CD8-positive, alpha-beta memory T cell (primary cell): ENCODE data around the gene ZC3H7A. TPM values are rescaled to one million over a fixed set of nuclear protein-coding genes. Genes with fewer than 3 reads are reported as not detected.

Experiments
- CTCF ChIA-PET: fragments of 350-600 bp; sonication (Branson Sonifier 250); formaldehyde crosslinking; loops from one replicate; lab custom pipeline; 2021; ENCODE audit warnings: antibody characterized with exemption; lab: Charles Lee
- POLR2A ChIA-PET: fragments of 350-600 bp; sonication (Branson Sonifier 250); formaldehyde crosslinking; loops from one replicate; lab custom pipeline; 2021; ENCODE audit warnings: antibody characterized with exemption; lab: Charles Lee
- DNase-seq, 5 donors: peaks; one replicate each; pipeline versions ENCODE4 v3.0.0 to v3.0.0-alpha.2; 2020 to 2022; ENCODE audit warnings: mixed read lengths in 1 of 5
- H3K27ac ChIP-seq: one replicate; pipeline ENCODE4 v1.7.0; 2013; ENCODE audit warnings: low read depth, mild to moderate bottlenecking, low read length, moderate library complexity
- H3K27me3 ChIP-seq: 2 replicates; pipeline ENCODE4 v1.7.0; 2013; ENCODE audit warnings: low read length, mild to moderate bottlenecking; ENCODE audit not compliant: insufficient read depth, poor library complexity, severe bottlenecking
- H3K36me3 ChIP-seq: 2 replicates; pipeline ENCODE4 v1.7.0; 2013; ENCODE audit warnings: mild to moderate bottlenecking, low read length, moderate library complexity; ENCODE audit not compliant: insufficient read depth
- H3K4me1 ChIP-seq: 2 replicates; pipeline ENCODE4 v1.7.0; 2013; ENCODE audit warnings: mild to moderate bottlenecking, low read length, moderate library complexity; ENCODE audit not compliant: insufficient read depth
- H3K4me3 ChIP-seq: 2 replicates; pipeline ENCODE4 v1.7.0; 2013; ENCODE audit warnings: mild to moderate bottlenecking, low read length
- H3K9me3 ChIP-seq: 2 replicates; pipeline ENCODE4 v1.7.0; 2013; ENCODE audit warnings: mild to moderate bottlenecking, low read length
- H3K27ac Mint-ChIP-seq, 8 donors: one replicate each; pipeline ENCODE4 v1.8.0; 2020 to 2021; ENCODE audit warnings: mixed read lengths in 8 of 8, mild to moderate bottlenecking in 6 of 8, inconsistent platforms in 3 of 8, moderate library complexity in 3 of 8
- H3K27me3 Mint-ChIP-seq, 2 donors: one replicate each; pipeline ENCODE4 v1.8.0; 2020 to 2021; ENCODE audit warnings: mixed read lengths in 2 of 2, mild to moderate bottlenecking in 1 of 2, moderate library complexity in 1 of 2
- H3K36me3 Mint-ChIP-seq, 3 donors: one replicate each; pipeline ENCODE4 v1.8.0; 2020 to 2021; ENCODE audit warnings: mixed read lengths in 3 of 3, inconsistent platforms in 1 of 3, mild to moderate bottlenecking in 1 of 3
- H3K4me1 Mint-ChIP-seq, 3 donors: one replicate each; pipeline ENCODE4 v1.8.0; 2020 to 2021; ENCODE audit warnings: mixed read lengths in 3 of 3, inconsistent platforms in 1 of 3, mild to moderate bottlenecking in 1 of 3
- H3K4me3 Mint-ChIP-seq, 7 donors: one replicate each; pipeline ENCODE4 v1.8.0; 2020 to 2021; ENCODE audit warnings: mixed read lengths in 7 of 7, mild to moderate bottlenecking in 6 of 7, moderate library complexity in 4 of 7, inconsistent platforms in 2 of 7
- H3K9me3 Mint-ChIP-seq, 5 donors: one replicate each; pipeline ENCODE4 v1.8.0; 2020 to 2022; ENCODE audit warnings: mixed read lengths in 5 of 5, mild to moderate bottlenecking in 3 of 5, moderate library complexity in 2 of 5, inconsistent platforms in 1 of 5
- polyA plus RNA-seq: library from polyadenylated mRNA; unstranded; fragments of 300-500 nt; fragmentation: Illumina TruSeq; gene quantifications from one replicate; pipeline ENCODE4 v1.2.3, GENCODE V29; 2021
- total RNA-seq, 2 experiments: library from RNA; stranded (reverse); gene quantifications; one replicate each; pipeline ENCODE4 v1.2.3, GENCODE V29; 2021

Gene ZC3H7A
- total and polyA plus RNA-seq, 3 experiments from 2014 or later = 35.6 to 54.2 (median 51.9) TPM

- Histone ChIP-seq H3K4me3 (no peak overlapping the region), H3K9me3 (no peaks in the 10 kb centered on the region), H3K36me3 (peaks cover 19% of the 10 kb centered on the region), H3K27ac (no peak overlapping the region), H3K4me1 (peaks cover 4% of the 10 kb centered on the region), H3K27me3 (no peaks in the 10 kb centered on the region)
- peaks cover 5 to 7% (median 7%) of the 10 kb centered on the region in 3 donors for H3K4me1 Mint-ChIP-seq
- POLR2A ChIA-PET = no interaction called here
- H3K27me3 Mint-ChIP-seq = no peaks in the 10 kb centered on the region
- no peaks in the 10 kb centered on the region for H3K9me3 Mint-ChIP-seq
- peak overlapping the region in 2 of 8 donors; percentile 28 to 82 for H3K27ac Mint-ChIP-seq
- CTCF ChIA-PET = interaction anchor here (1.0 kb wide), 1 partner anchor 48 kb away, joined by 3 read pairs; the partner anchor contains the start of gene ZC3H7A
- peaks cover 9 to 44% (median 15%) of the 10 kb centered on the region in 3 donors for H3K36me3 Mint-ChIP-seq
- no peak for DNase-seq
- no peak overlapping the region for H3K4me3 Mint-ChIP-seq
Observed at GRCh38 chr16:11748404-11749254, 48.4 kb downstream of the ZC3H7A start.

- peaks cover 10% of the 10 kb centered on the region for H3K4me1 ChIP-seq
- ChIA-PET POLR2A (no interaction called here), CTCF (interaction anchor here (1.0 kb wide), 1 partner anchor 49 kb away, joined by 3 read pairs; the partner anchor contains the start of gene ZC3H7A)
- peaks cover 9 to 12% (median 10%) of the 10 kb centered on the region in 3 donors for H3K4me1 Mint-ChIP-seq
- no peak overlapping the region for H3K27ac ChIP-seq
- peaks cover 9 to 39% (median 12%) of the 10 kb centered on the region in 3 donors for H3K36me3 Mint-ChIP-seq
- peaks cover 14% of the 10 kb centered on the region for H3K36me3 ChIP-seq
- H3K27ac Mint-ChIP-seq = peak overlapping the region in 5 of 8 donors; percentile 28 to 90 (median 43)
- no peaks in the 10 kb centered on the region for H3K9me3 ChIP-seq
- no peaks in the 10 kb centered on the region for H3K27me3 Mint-ChIP-seq
- no peak overlapping the region for H3K4me3 Mint-ChIP-seq
- DNase-seq = no peak
- H3K9me3 Mint-ChIP-seq = no peaks in the 10 kb centered on the region
- no peak overlapping the region for H3K4me3 ChIP-seq
- no peaks in the 10 kb centered on the region for H3K27me3 ChIP-seq
Observed at GRCh38 chr16:11747949-11748403, 49.1 kb downstream of the ZC3H7A start.

GRCh38 chr16:11744075-11744470 is 53.0 kb downstream of the ZC3H7A start:
- Mint-ChIP-seq H3K36me3 (peaks cover 0 to 25% (median under 1%) of the 10 kb centered on the region in 3 donors), H3K9me3 (no peaks in the 10 kb centered on the region), H3K4me1 (peaks cover 36 to 44% (median 39%) of the 10 kb centered on the region in 3 donors), H3K4me3 (peak overlapping the region; percentile 91 to 96 (median 93)), H3K27me3 (no peaks in the 10 kb centered on the region), H3K27ac (peak overlapping the region; percentile 56 to 99 (median 98))
- Histone ChIP-seq H3K36me3 (no peaks in the 10 kb centered on the region), H3K27me3 (no peaks in the 10 kb centered on the region), H3K4me3 (no peak overlapping the region), H3K4me1 (peaks cover 37% of the 10 kb centered on the region), H3K27ac (no peak overlapping the region), H3K9me3 (no peaks in the 10 kb centered on the region)
- ChIA-PET CTCF (interaction anchor here (0.8 to 3.9 kb wide), 4 partner anchors 14 to 54 kb away, joined by 3 to 34 read pairs (median 6); partner anchors contain the start of gene ZC3H7A), POLR2A (interaction anchor here (0.6 to 3.7 kb wide), 8 partner anchors 8 to 338 kb away, joined by 3 to 60 read pairs (median 4); partner anchors contain the start of gene ZC3H7A)
- DNase-seq = no peak

GRCh38 chr16:11743308-11744074 is 53.6 kb downstream of the ZC3H7A start:
- Histone ChIP-seq H3K9me3 (no peaks in the 10 kb centered on the region), H3K27ac (peak overlapping the region; percentile 91), H3K4me1 (peaks cover 42% of the 10 kb centered on the region), H3K4me3 (peak overlapping the region; percentile 91), H3K36me3 (no peaks in the 10 kb centered on the region), H3K27me3 (no peaks in the 10 kb centered on the region)
- Mint-ChIP-seq H3K27me3 (no peaks in the 10 kb centered on the region), H3K27ac (peak overlapping the region; percentile 95 to 99 (median 98)), H3K36me3 (peaks cover 0 to 26% (median 0%) of the 10 kb centered on the region in 3 donors), H3K4me3 (peak overlapping the region; percentile 91 to 96 (median 93)), H3K9me3 (no peaks in the 10 kb centered on the region), H3K4me1 (peaks cover 42 to 50% (median 44%) of the 10 kb centered on the region in 3 donors)
- POLR2A ChIA-PET = interaction anchor here (0.5 to 3.7 kb wide), 14 partner anchors 8 to 799 kb away, joined by 3 to 60 read pairs (median 4); partner anchors contain the start of genes CLEC16A, GSPT1, SNN and SOCS1
- CTCF ChIA-PET = interaction anchor here (0.9 to 3.9 kb wide), 9 partner anchors 11 to 341 kb away, joined by 3 to 34 read pairs (median 5); partner anchors contain the start of gene ZC3H7A
- peak in 4 of 5 donors; percentile 11 to 55 (median 30) for DNase-seq

- no peaks in the 10 kb centered on the region for H3K9me3 ChIP-seq
- peaks cover 50 to 57% (median 51%) of the 10 kb centered on the region in 3 donors for H3K4me1 Mint-ChIP-seq
- no peaks in the 10 kb centered on the region for H3K27me3 Mint-ChIP-seq
- H3K4me1 ChIP-seq = peaks cover 48% of the 10 kb centered on the region
- H3K27ac Mint-ChIP-seq = peak within 1 kb of the TSS; percentile 95 to 99 (median 98)
- H3K4me3 ChIP-seq = peak within 1 kb of the TSS; percentile 91
- no peaks in the 10 kb centered on the region for H3K27me3 ChIP-seq
- peak within 1 kb of the TSS; percentile 92 to 96 (median 94) for H3K4me3 Mint-ChIP-seq
- H3K36me3 ChIP-seq = no peaks in the 10 kb centered on the region
- ChIA-PET POLR2A (interaction anchor here (0.5 to 3.7 kb wide), 11 partner anchors 8 to 798 kb away, joined by 3 to 60 read pairs (median 6); partner anchors contain the start of genes CLEC16A, GSPT1, SNN and SOCS1), CTCF (interaction anchor here (0.7 to 3.9 kb wide), 11 partner anchors 10 to 340 kb away, joined by 3 to 34 read pairs (median 4); partner anchors contain the start of gene ZC3H7A)
- peak; percentile 99 to 100 (median 100) for DNase-seq
- H3K27ac ChIP-seq = peak within 1 kb of the TSS; percentile 91
- no peaks in the 10 kb centered on the region for H3K9me3 Mint-ChIP-seq
- peaks cover 0 to 28% (median 2%) of the 10 kb centered on the region in 3 donors for H3K36me3 Mint-ChIP-seq
Observed at GRCh38 chr16:11742536-11743307, 54.3 kb downstream of the ZC3H7A start, which contains the start of gene TXNDC11. TSS of gene TXNDC11 (minus strand) at chr16:11742857. CDS start at chr16:11742730, 127 bp downstream.

GRCh38 chr16:11742093-11742535 is 54.9 kb downstream of the ZC3H7A start:
- Mint-ChIP-seq H3K4me1 (peaks cover 51 to 63% (median 52%) of the 10 kb centered on the region in 3 donors), H3K9me3 (no peaks in the 10 kb centered on the region), H3K4me3 (peak overlapping the region; percentile 92 to 95 (median 94)), H3K27ac (peak overlapping the region; percentile 40 to 99 (median 96)), H3K36me3 (peaks cover 0 to 30% (median 2%) of the 10 kb centered on the region in 3 donors), H3K27me3 (no peaks in the 10 kb centered on the region)
- Histone ChIP-seq H3K27ac (peak overlapping the region; percentile 91), H3K4me1 (peaks cover 48% of the 10 kb centered on the region), H3K36me3 (no peaks in the 10 kb centered on the region), H3K27me3 (no peaks in the 10 kb centered on the region), H3K4me3 (peak overlapping the region; percentile 84), H3K9me3 (no peaks in the 10 kb centered on the region)
- ChIA-PET CTCF (interaction anchor here (0.7 to 3.9 kb wide), 11 partner anchors 9 to 339 kb away, joined by 3 to 34 read pairs (median 4); partner anchors contain the start of gene ZC3H7A), POLR2A (interaction anchor here (0.7 to 3.7 kb wide), 9 partner anchors 9 to 797 kb away, joined by 3 to 60 read pairs (median 6); partner anchors contain the start of genes CLEC16A, GSPT1, SNN and SOCS1)
- peak in 3 of 5 donors; percentile 15 to 67 (median 47) for DNase-seq
